Esophagus squamous epithelium (tissue), 5 donors: ENCODE data around the gene ATP6V1E1. TPM values are rescaled to one million over a fixed set of nuclear protein-coding genes. Genes with fewer than 3 reads are reported as not detected.

Experiments
- DNase-seq: peaks from one replicate; lab custom pipeline; 2025; lab: John Stamatoyannopoulos, UW
- H3K27ac ChIP-seq, 4 donors: fragments of 200-600 bp; sonication (generic); one replicate each; pipeline ENCODE4 v1.5.1; 2016 to 2019; ENCODE audit warnings: mild to moderate bottlenecking in 1 of 4
- H3K27me3 ChIP-seq, 4 donors: fragments of 200-600 bp; sonication (generic); 1 replicate in 3 of 4; 2 replicates in 1 of 4; pipeline versions ENCODE4 v1.5.1 to v1.6.0; 2017 to 2021; ENCODE audit warnings: antibody characterized with exemption in 1 of 4
- H3K36me3 ChIP-seq, 3 donors: fragments of 200-600 bp; sonication (generic); one replicate each; pipeline ENCODE4 v1.5.1; 2016 to 2019
- H3K4me1 ChIP-seq, 3 donors: fragments of 200-600 bp; sonication (generic); one replicate each; pipeline ENCODE4 v1.5.1; 2017 to 2019
- H3K4me3 ChIP-seq, 4 donors: fragments of 200-600 bp; sonication (generic); 1 replicate in 3 of 4; 2 replicates in 1 of 4; pipeline ENCODE4 v1.5.1; 2016 to 2019; ENCODE audit warnings: mild to moderate bottlenecking in 2 of 4, moderate library complexity in 1 of 4
- H3K9me3 ChIP-seq, 3 donors: fragments of 200-600 bp; sonication (generic); one replicate each; pipeline ENCODE4 v1.5.1; 2016 to 2019
- POLR2A ChIP-seq, 4 donors: fragments of 450-650 bp; IDR thresholded peaks; one replicate each; pipeline ENCODE4 v1.6.1; 2017; ENCODE audit warnings: antibody characterized with exemption in 4 of 4, mild to moderate bottlenecking in 4 of 4, moderate library complexity in 3 of 4
- WGBS, 2 donors: methylation state at CpG; one replicate each; pipeline ENCODE4 v1.1.5; 2018; 5-methylcytosine and 5-hydroxymethylcytosine counted together
- intact Hi-C: fragments of 100-400 bp; cut with DNase I; formaldehyde crosslinking; loops from one replicate; pipeline ENCODE4 v1.15.0; 2022
- total RNA-seq, 4 donors: library from RNA; depleted of rRNA; stranded (reverse); fragments of >200 nt; gene quantifications; one replicate each; pipeline ENCODE4 v1.1.0, GENCODE V29; 2016
- TF ChIP-seq, protein P1 (sequence below), 6 experiments: fragments of 450-650 bp in 4 of 6; fragments of 200-600 bp in 2 of 6; sonication (generic) in 2 of 6; IDR thresholded peaks; one replicate each; pipeline ENCODE4 v1.5.1; 2016 to 2019; ENCODE audit warnings: antibody characterized with exemption in 6 of 6, mild to moderate bottlenecking in 4 of 6, moderate library complexity in 4 of 6
- donor health status: DM: yes; HTN: yes; CAD: no.

ATP6V1E1 gene
- total RNA-seq, 4 donors from 2014 or later, result 80.9 to 123 (median 99.6) TPM

DNA sequence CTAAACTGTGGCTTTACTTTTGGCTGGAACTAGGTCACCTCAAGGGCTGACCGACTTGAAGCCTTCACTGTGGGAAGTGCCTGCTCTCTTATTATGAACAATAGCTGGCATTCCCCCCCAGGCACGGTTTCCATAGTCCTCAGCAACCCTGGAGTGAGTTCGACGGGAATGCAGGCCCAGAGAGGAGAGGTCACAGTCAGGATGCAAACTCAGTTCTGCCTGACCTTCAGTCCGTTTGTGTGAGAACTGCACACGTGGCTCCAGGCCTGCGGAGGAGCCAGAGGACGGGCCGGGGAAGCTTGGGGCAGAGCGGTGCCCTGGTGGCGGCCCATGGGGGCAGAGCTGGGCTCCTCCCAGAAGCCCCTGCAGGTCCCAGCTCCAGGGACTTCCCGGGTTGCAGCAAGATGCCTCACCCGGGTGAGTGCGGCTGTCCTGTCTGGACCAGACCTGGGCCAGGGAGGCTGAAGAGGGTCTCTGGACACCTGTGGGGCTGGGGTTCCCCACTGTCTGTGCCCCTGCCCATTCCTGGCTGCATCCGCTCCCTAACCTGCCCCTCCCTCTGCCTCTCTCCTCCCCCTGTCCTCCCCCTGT, 48.0 kb downstream of the ATP6V1E1 start:
- H3K4me1 ChIP-seq, result peaks cover 0 to 16% (median 0%) of the 10 kb centered on the region in 3 donors
- H3K4me3 ChIP-seq, result no peak overlapping the region
- no peaks in the 10 kb centered on the region for H3K36me3 ChIP-seq
- no peak for DNase-seq
- peaks cover 0 to 45% (median 0%) of the 10 kb centered on the region in 4 donors for H3K27me3 ChIP-seq
- H3K27ac ChIP-seq, result no peak overlapping the region
- TF ChIP-seq, protein P1, sequence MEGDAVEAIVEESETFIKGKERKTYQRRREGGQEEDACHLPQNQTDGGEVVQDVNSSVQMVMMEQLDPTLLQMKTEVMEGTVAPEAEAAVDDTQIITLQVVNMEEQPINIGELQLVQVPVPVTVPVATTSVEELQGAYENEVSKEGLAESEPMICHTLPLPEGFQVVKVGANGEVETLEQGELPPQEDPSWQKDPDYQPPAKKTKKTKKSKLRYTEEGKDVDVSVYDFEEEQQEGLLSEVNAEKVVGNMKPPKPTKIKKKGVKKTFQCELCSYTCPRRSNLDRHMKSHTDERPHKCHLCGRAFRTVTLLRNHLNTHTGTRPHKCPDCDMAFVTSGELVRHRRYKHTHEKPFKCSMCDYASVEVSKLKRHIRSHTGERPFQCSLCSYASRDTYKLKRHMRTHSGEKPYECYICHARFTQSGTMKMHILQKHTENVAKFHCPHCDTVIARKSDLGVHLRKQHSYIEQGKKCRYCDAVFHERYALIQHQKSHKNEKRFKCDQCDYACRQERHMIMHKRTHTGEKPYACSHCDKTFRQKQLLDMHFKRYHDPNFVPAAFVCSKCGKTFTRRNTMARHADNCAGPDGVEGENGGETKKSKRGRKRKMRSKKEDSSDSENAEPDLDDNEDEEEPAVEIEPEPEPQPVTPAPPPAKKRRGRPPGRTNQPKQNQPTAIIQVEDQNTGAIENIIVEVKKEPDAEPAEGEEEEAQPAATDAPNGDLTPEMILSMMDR (IDR thresholded peaks at IDR 0.05), result no peak
- no peak for TF ChIP-seq POLR2A (IDR thresholded peaks at IDR 0.05)
- intact Hi-C loops, result no loop called here
- WGBS, 2 donors, result 60% methylated on average over 5 of the region's 15 CpGs; no CpG with 5 or more reads in 1 of the 2 donors
- no peaks in the 10 kb centered on the region for H3K9me3 ChIP-seq

DNA sequence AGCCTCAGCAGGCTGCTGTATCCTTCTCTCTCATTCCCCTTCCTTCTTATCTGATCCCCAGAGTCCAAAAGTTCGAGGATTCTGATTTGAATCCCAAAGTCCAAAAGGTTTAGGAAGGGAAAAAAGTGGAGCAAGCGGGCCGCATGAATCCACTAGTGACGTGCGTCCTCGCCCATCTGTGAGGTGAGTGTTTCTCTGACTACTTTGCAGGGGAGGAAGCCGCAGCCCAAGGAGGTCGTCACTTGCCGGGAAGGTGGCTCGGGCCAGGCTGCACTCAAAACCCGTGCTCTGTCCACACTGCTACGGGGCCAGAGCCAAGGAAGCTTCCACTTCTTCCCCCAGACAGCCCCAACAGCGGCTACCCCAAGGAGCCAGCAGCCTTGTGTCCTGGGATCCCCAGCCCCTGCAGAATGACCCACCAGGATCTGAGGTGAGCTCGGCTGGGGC, 49.0 kb downstream of the ATP6V1E1 start:
- TF ChIP-seq, protein P1 (IDR thresholded peaks at IDR 0.05), result no peak
- TF ChIP-seq POLR2A (IDR thresholded peaks at IDR 0.05), result no peak
- intact Hi-C loops, result loop anchor here (10.0 kb wide), 1 partner anchor 45 kb away; the partner anchor contains the start of gene ATP6V1E1
- Histone ChIP-seq H3K27ac (no peak overlapping the region), H3K4me1 (peaks cover 0 to 18% (median 0%) of the 10 kb centered on the region in 3 donors), H3K27me3 (peaks cover 0 to 55% (median 0%) of the 10 kb centered on the region in 4 donors), H3K9me3 (no peaks in the 10 kb centered on the region), H3K4me3 (no peak overlapping the region), H3K36me3 (no peaks in the 10 kb centered on the region)
- WGBS, 2 donors, result 75 to 93% methylated on average over 1 to 5 of the region's 14 CpGs
- DNase-seq, result no peak

DNA sequence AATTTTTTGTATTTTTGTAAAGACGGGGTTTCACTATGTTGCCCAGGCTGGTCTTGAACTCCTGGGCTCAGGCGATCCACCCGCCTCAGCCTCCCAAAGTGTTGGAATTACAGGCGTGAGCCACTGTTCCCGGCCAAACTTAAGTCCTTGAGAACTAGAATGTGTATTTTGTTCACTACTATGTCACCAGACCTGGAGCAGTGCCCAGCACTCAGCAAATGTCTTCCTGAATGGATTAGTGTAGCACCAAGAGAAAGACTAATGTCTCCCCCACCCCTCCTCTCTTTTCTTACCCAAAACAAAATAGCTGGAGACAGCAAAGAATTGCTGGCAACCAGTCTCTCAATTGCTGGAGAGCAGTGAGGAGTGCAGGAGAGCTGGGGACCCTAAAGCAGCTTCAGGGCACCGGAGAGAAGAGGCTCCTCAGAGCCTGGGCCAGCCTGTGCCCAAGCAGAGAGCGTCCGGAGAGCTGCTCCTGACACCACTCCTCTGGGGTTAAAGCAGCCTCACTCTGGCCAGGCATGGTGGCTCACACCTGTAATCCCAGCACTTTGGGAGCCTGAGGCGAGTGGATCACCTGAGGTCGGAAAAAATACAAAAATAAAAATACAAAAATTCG, 50.3 kb downstream of the ATP6V1E1 start:
- Histone ChIP-seq H3K27ac (peak overlapping the region in 3 of 4 donors; percentile 34 to 50 (median 39)), H3K4me1 (peaks cover 0 to 18% (median 0%) of the 10 kb centered on the region in 3 donors), H3K4me3 (no peak overlapping the region), H3K9me3 (no peaks in the 10 kb centered on the region), H3K27me3 (peaks cover 0 to 68% (median 0%) of the 10 kb centered on the region in 4 donors), H3K36me3 (no peaks in the 10 kb centered on the region)
- intact Hi-C loops, result loop anchor here (10.0 kb wide), 1 partner anchor 47 kb away; the partner anchor contains the start of gene ATP6V1E1
- no peak for DNase-seq
- 73 to 74% methylated on average over 8 to 11 of the region's 11 CpGs for WGBS, 2 donors
- no peak for TF ChIP-seq POLR2A (IDR thresholded peaks at IDR 0.05)
- TF ChIP-seq, protein P1 (IDR thresholded peaks at IDR 0.05), result no peak

DNA sequence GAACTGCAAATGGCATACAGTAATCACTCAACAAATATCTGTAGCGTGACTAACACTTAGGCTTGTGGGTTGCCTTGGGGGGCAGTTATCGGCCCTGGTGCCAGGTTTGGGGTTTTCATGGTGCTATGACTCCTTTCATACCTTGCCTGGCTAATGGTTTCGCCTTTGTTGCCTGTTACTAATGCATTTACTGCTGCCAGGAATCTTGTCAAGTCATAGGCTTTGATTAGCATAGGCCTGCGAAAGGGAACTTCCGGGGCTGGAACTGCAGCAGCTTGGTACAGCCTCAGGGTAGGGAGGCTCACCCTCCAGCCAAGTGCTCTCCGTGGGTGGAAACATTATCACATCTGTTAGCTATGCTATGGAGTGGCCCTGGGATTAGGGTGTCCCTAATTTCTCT, 52.1 kb downstream of the ATP6V1E1 start:
- Histone ChIP-seq H3K4me1 (peaks cover 0 to 27% (median 5%) of the 10 kb centered on the region in 3 donors), H3K27me3 (peaks cover 0 to 72% (median 0%) of the 10 kb centered on the region in 4 donors), H3K36me3 (no peaks in the 10 kb centered on the region), H3K4me3 (no peak overlapping the region), H3K27ac (peak overlapping the region in 2 of 4 donors; percentile 29 to 46), H3K9me3 (no peaks in the 10 kb centered on the region)
- WGBS, 2 donors, result 21 to 58% methylated on average over 5 to 6 of the region's 6 CpGs
- TF ChIP-seq, protein P1 (IDR thresholded peaks at IDR 0.05), result peak in 1 of 6 experiments; percentile 11
- no peak for TF ChIP-seq POLR2A (IDR thresholded peaks at IDR 0.05)
- intact Hi-C loops, result loop anchor here (10.0 kb wide), 1 partner anchor 48 kb away; the partner anchor contains the start of gene ATP6V1E1
- no peak for DNase-seq

DNA sequence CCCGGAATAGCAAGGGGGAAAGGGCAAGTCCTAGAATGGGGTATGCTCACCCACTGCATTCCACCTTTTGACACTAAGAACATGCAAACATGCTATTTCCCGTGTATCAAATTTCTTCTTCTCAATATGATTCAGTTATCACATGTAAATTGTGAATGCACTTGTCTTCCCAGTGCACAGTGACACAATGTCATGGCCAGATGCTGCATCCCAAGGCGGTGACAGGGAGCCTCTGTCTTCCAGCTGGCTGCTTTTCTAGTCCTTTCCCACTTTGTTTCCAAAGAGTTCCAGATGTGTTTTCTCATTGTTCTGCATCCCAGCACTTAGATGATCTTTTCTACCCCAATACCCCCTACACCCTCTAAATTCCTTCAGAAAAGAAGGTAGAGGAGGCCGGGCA, 52.9 kb downstream of the ATP6V1E1 start:
- DNase-seq, result no peak
- Histone ChIP-seq H3K27ac (peak overlapping the region in 1 of 4 donors; percentile 33), H3K36me3 (no peaks in the 10 kb centered on the region), H3K4me3 (no peak overlapping the region), H3K4me1 (peaks cover 0 to 35% (median 8%) of the 10 kb centered on the region in 3 donors), H3K9me3 (no peaks in the 10 kb centered on the region), H3K27me3 (peaks cover 0 to 72% (median 0%) of the 10 kb centered on the region in 4 donors)
- 70 to 88% methylated on average over 3 of the region's 4 CpGs for WGBS, 2 donors
- no peak for TF ChIP-seq POLR2A (IDR thresholded peaks at IDR 0.05)
- TF ChIP-seq, protein P1 (IDR thresholded peaks at IDR 0.05), result no peak
- intact Hi-C loops, result loop anchor here (10.0 kb wide), 1 partner anchor 49 kb away; the partner anchor contains the start of gene ATP6V1E1
